ENCODE data around the gene PRPS1.
"Not testable (repeated sequence)": the region's sequence is repeated elsewhere in the genome, so short reads cannot be mapped to it uniquely, and the experiment has no call there.

DNA sequence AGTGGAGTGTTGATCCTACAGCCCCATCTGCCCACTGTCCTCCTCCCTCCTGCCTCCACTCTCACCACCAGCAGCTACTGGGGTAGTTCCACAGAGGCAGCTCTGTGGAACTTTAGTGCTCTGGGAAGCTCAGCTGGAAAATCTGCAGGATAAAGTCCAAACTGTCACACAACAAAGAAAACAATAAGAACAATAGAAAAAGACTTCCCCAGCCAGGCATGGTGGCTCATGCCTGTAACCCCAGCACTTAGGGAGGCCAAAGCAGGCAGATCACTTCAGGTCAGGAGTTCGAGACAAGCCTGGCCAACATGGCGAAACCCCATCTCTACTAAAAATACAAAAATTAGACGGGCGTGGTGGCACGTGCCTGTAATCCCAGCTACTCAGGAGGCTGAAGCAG, 40.4 kb downstream of the PRPS1 start:
- TF ChIP-seq, protein P1, sequence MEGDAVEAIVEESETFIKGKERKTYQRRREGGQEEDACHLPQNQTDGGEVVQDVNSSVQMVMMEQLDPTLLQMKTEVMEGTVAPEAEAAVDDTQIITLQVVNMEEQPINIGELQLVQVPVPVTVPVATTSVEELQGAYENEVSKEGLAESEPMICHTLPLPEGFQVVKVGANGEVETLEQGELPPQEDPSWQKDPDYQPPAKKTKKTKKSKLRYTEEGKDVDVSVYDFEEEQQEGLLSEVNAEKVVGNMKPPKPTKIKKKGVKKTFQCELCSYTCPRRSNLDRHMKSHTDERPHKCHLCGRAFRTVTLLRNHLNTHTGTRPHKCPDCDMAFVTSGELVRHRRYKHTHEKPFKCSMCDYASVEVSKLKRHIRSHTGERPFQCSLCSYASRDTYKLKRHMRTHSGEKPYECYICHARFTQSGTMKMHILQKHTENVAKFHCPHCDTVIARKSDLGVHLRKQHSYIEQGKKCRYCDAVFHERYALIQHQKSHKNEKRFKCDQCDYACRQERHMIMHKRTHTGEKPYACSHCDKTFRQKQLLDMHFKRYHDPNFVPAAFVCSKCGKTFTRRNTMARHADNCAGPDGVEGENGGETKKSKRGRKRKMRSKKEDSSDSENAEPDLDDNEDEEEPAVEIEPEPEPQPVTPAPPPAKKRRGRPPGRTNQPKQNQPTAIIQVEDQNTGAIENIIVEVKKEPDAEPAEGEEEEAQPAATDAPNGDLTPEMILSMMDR (IDR thresholded peaks at IDR 0.05), result not testable (repeated sequence)
- not testable (repeated sequence) for TF ChIP-seq ZFX (IDR thresholded peaks at IDR 0.05; ENCODE audit: borderline replicate concordance)
